Fibroblast of the aortic adventitia (primary cell): ENCODE results near the gene MICAL2. TPM values are rescaled to one million over a fixed set of nuclear protein-coding genes. Genes with fewer than 3 reads are reported as not detected.
A peak's percentile ranks its signal among the peaks of the same experiment; 100 is the strongest.

Experiments
- DNase-seq: peaks from one replicate; pipeline ENCODE4 v3.0.0-alpha.2; 2010; ENCODE audit warnings: low read depth
- H3K4me3 ChIP-seq: 2 replicates; pipeline ENCODE4 v1.5.1; 2011; ENCODE audit warnings: low read depth, mild to moderate bottlenecking, control low read depth, low read length, moderate library complexity
- CTCF ChIP-seq: IDR thresholded peaks from 2 replicates; pipeline ENCODE4 v1.5.1; 2011; ENCODE audit warnings: mild to moderate bottlenecking, low read length, control low read depth, inconsistent platforms; ENCODE audit not compliant: insufficient read depth
- total RNA-seq: library from RNA; depleted of rRNA; stranded (reverse); fragments of >200 nt; gene quantifications from 2 replicates; pipeline ENCODE4 v1.2.3, GENCODE V29; 2012; ENCODE audit warnings: low replicate concordance

Gene MICAL2
- total RNA-seq, 1 donor, result 146 TPM

GRCh38 chr11:12229450-12230229 is 119.2 kb downstream of the MICAL2 start:
- TF ChIP-seq CTCF, result no peak
- H3K4me3 ChIP-seq, result no peak overlapping the region
- DNase-seq, result no peak

- peak; percentile 54 for DNase-seq
- TF ChIP-seq CTCF, result no peak
- H3K4me3 ChIP-seq, result no peak overlapping the region
Observed at GRCh38 chr11:12232160-12232559, 121.8 kb downstream of the MICAL2 start.

- DNase-seq, result peak; percentile 94
- no peak overlapping the region for H3K4me3 ChIP-seq
- no peak for TF ChIP-seq CTCF
Observed at GRCh38 chr11:12232817-12233601, 122.6 kb downstream of the MICAL2 start.

- no peak for TF ChIP-seq CTCF
- H3K4me3 ChIP-seq, result no peak overlapping the region
- DNase-seq, result no peak
Observed at GRCh38 chr11:12233602-12233925, 123.2 kb downstream of the MICAL2 start.

GRCh38 chr11:12234221-12234620 is 123.8 kb downstream of the MICAL2 start:
- no peak for TF ChIP-seq CTCF
- H3K4me3 ChIP-seq, result no peak overlapping the region
- no peak for DNase-seq

GRCh38 chr11:12235080-12235479 is 124.7 kb downstream of the MICAL2 start:
- no peak for TF ChIP-seq CTCF
- no peak overlapping the region for H3K4me3 ChIP-seq
- no peak for DNase-seq

- TF ChIP-seq CTCF, result no peak
- no peak overlapping the region for H3K4me3 ChIP-seq
- no peak for DNase-seq
Observed at GRCh38 chr11:12235553-12235946, 125.2 kb downstream of the MICAL2 start.
